ENCODE measurements around the gene ZKSCAN2. TPM values are rescaled to one million over a fixed set of nuclear protein-coding genes. Genes with fewer than 3 reads are reported as not detected.

Gene ZKSCAN2
- total and polyA plus RNA-seq, 2 of the 4 experiments (the other 2 are of a cell fraction) = 1.6 to 3.8 TPM

- dilution Hi-C loops (cut with HindIII; ENCODE audit: low sequenced_read_pairs, unreplicated experiment) (no loop called here), intact Hi-C loops (cut with micrococcal nuclease) (no loop called here), in situ Hi-C loops (cut with MboI; ENCODE audit: low sequenced_read_pairs) (no loop called here)
- H3K4me2 ChIP-seq (ENCODE audit: low read depth, low read length) = no peak overlapping the region
- POLR2A ChIA-PET (ENCODE audit: unreplicated experiment) = no interaction called here
- no peak overlapping the region for H3K14ac ChIP-seq (replicated peaks; ENCODE audit: low read depth, low read length)
- no peak overlapping the region for H2AK9ac ChIP-seq (replicated peaks; ENCODE audit: low read depth, low read length, poor library complexity)
- H4K5ac ChIP-seq (ENCODE audit: low read depth, low read length) = no peak overlapping the region
- no peak overlapping the region for H3K4ac ChIP-seq (ENCODE audit: low read depth, low read length)
- no peak for ATAC-seq (ENCODE audit: low read depth)
- 100% methylated on average over 1 of the region's 7 CpGs; no CpG with 5 or more reads in 1 of the 2 experiments for WGBS, 2 experiments (ENCODE audit: extremely low coverage in 2 of 2, insufficient read length in 1 of 2)
- no peak overlapping the region for H3K56ac ChIP-seq (ENCODE audit: extremely low read depth, insufficient read depth, low read length)
- no peak overlapping the region for H4K91ac ChIP-seq (ENCODE audit: insufficient read depth, low read depth, low read length)
- H2AFZ ChIP-seq (replicated peaks; ENCODE audit: low read length, poor library complexity) = no peak overlapping the region
- DNase-seq = no peak
- H2BK20ac ChIP-seq (ENCODE audit: low read depth, low read length) = no peak overlapping the region
- BruUV-seq (replicated peaks) = no TSS peak
- H3K27ac ChIP-seq (ENCODE audit: insufficient read depth, low read length) = no peak overlapping the region
- H3K9me3 ChIP-seq (ENCODE audit: control insufficient read depth, insufficient read depth, low read length) = no peaks in the 10 kb centered on the region
- TF ChIP-seq ELK1 (IDR thresholded peaks at IDR 0.05; ENCODE audit: borderline replicate concordance, low read depth, low read length) (no peak), CEBPB (IDR thresholded peaks at IDR 0.05; ENCODE audit: low read depth, low read length) (no peak), FOS (IDR thresholded peaks at IDR 0.05; ENCODE audit: low read depth, low read length) (no peak)
- no peak overlapping the region for H2BK5ac ChIP-seq (ENCODE audit: low read depth, low read length, poor library complexity, severe bottlenecking)
- H3K36me3 ChIP-seq (ENCODE audit: control insufficient read depth, insufficient read depth, low read length) = no peaks in the 10 kb centered on the region
- H4K8ac ChIP-seq (ENCODE audit: low read depth in 2 of 2, low read length in 2 of 2) = no peak overlapping the region
- no peak overlapping the region for H2BK15ac ChIP-seq (ENCODE audit: low read depth, low read length)
- H3K9ac ChIP-seq (ENCODE audit: low read depth, low read length) = no peak overlapping the region
- CTCF ChIA-PET = interaction anchor here (0.7 kb wide), 1 partner anchor 359 kb away, joined by 3 read pairs; no protein-coding TSS in a partner anchor
- no peaks in the 10 kb centered on the region for H3K9me1 ChIP-seq (ENCODE audit: insufficient read depth, low read length)
- H3K79me1 ChIP-seq (ENCODE audit: low read depth in 1 of 2, low read length in 2 of 2) = no peaks in the 10 kb centered on the region
- no peak overlapping the region for H3K18ac ChIP-seq (ENCODE audit: low read depth, low read length)
- no peak overlapping the region for H3K4me3 ChIP-seq (ENCODE audit: insufficient read depth, low read depth, low read length)
- H2BK120ac ChIP-seq (ENCODE audit: low read depth, low read length) = no peak overlapping the region
- no peak overlapping the region for H2AK5ac ChIP-seq (ENCODE audit: low read depth, low read length)
- H3K4me1 ChIP-seq (ENCODE audit: control insufficient read depth, insufficient read depth, low read length) = no peaks in the 10 kb centered on the region
- H3K23ac ChIP-seq (ENCODE audit: low read depth, low read length) = no peak overlapping the region
- no peaks in the 10 kb centered on the region for H4K20me1 ChIP-seq (ENCODE audit: insufficient read depth, low read length)
- H3K27me3 ChIP-seq (ENCODE audit: control insufficient read depth, insufficient read depth, low read length) = no peaks in the 10 kb centered on the region
Observed at GRCh38 chr16:25199457-25199856, 58.2 kb downstream of the ZKSCAN2 start.

Data from IMR-90 (cell line).